ENCODE data around the gene MAPK1IP1L. TPM values are rescaled to one million over a fixed set of nuclear protein-coding genes. Genes with fewer than 3 reads are reported as not detected.

MAPK1IP1L gene
- total RNA-seq, 2 experiments from 2014 or later, result 24.6 to 94.8 TPM

- Histone ChIP-seq H3K9me3 (ENCODE audit: low read length) (no peaks in the 10 kb centered on the region), H3K4me1 (ENCODE audit: insufficient read depth, low read length, poor library complexity, severe bottlenecking) (peaks cover 25% of the 10 kb centered on the region), H4K20me1 (ENCODE audit: insufficient read depth, low read length) (no peaks in the 10 kb centered on the region), H2AFZ (ENCODE audit: low read length) (no peak overlapping the region), H3K79me2 (ENCODE audit: insufficient read depth, low read depth, low read length) (no peaks in the 10 kb centered on the region), H3K4me3 (ENCODE audit: low read depth, low read length, poor library complexity, severe bottlenecking) (no peak overlapping the region), H3K4me2 (ENCODE audit: low read length) (no peak overlapping the region), H3K9me2 (ENCODE audit: insufficient read depth, low read length) (no peaks in the 10 kb centered on the region), H3K36me3 (ENCODE audit: insufficient read depth, low read length) (no peaks in the 10 kb centered on the region), H3K27ac (ENCODE audit: low read depth, low read length, poor library complexity, severe bottlenecking) (no peak overlapping the region)
- CTCF ChIA-PET (ENCODE audit: unreplicated experiment), result interaction anchor here (0.6 to 1.2 kb wide), 2 partner anchors 9 to 47 kb away, joined by 3 read pairs; no protein-coding TSS in a partner anchor
- intact Hi-C loops (cut with micrococcal nuclease; ENCODE audit: unreplicated experiment), result no loop called here
- POLR2A ChIA-PET, result interaction anchor here (0.8 to 2.1 kb wide), 4 partner anchors 9 to 22 kb away, joined by 3 to 6 read pairs (median 4); no protein-coding TSS in a partner anchor
- TF ChIP-seq CTCF (conservative IDR thresholded peaks at IDR 0.05; ENCODE audit: low read length) (no peak), EZH2phosphoT487 (IDR thresholded peaks at IDR 0.05; ENCODE audit: borderline replicate concordance, low read depth, low read length) (no peak)
- BruUV-seq (replicated peaks), result no TSS peak
- DNase-seq (ENCODE audit: low spot score), result no peak
Observed at GRCh38 chr14:55094292-55095157, 43.1 kb downstream of the MAPK1IP1L start.

GRCh38 chr14:55097881-55098560, 46.6 kb downstream of the MAPK1IP1L start:
- Histone ChIP-seq H3K4me2 (ENCODE audit: low read length) (peak overlapping the region; percentile 22; the same call in 1 of the 2 replicates), H3K79me2 (ENCODE audit: insufficient read depth, low read depth, low read length) (no peaks in the 10 kb centered on the region), H3K4me3 (ENCODE audit: low read depth, low read length, poor library complexity, severe bottlenecking) (no peak overlapping the region), H2AFZ (ENCODE audit: low read length) (peak overlapping the region; percentile 97), H3K27ac (ENCODE audit: low read depth, low read length, poor library complexity, severe bottlenecking) (no peak overlapping the region), H3K9me2 (ENCODE audit: insufficient read depth, low read length) (no peaks in the 10 kb centered on the region), H4K20me1 (ENCODE audit: insufficient read depth, low read length) (no peaks in the 10 kb centered on the region), H3K36me3 (ENCODE audit: insufficient read depth, low read length) (no peaks in the 10 kb centered on the region), H3K9me3 (ENCODE audit: low read length) (no peaks in the 10 kb centered on the region), H3K4me1 (ENCODE audit: insufficient read depth, low read length, poor library complexity, severe bottlenecking) (peaks cover 33% of the 10 kb centered on the region)
- POLR2A ChIA-PET, result interaction anchor here (0.7 to 1.3 kb wide), 4 partner anchors 10 to 1039 kb away, joined by 3 to 4 read pairs (median 3); no protein-coding TSS in a partner anchor
- peak; percentile 41 for DNase-seq (ENCODE audit: low spot score)
- TF ChIP-seq EZH2phosphoT487 (IDR thresholded peaks at IDR 0.05; ENCODE audit: borderline replicate concordance, low read depth, low read length) (no peak), CTCF (conservative IDR thresholded peaks at IDR 0.05; ENCODE audit: low read length) (no peak)
- CTCF ChIA-PET (ENCODE audit: unreplicated experiment), result interaction anchor here (1.0 kb wide), 1 partner anchor 11 kb away, joined by 3 read pairs; no protein-coding TSS in a partner anchor
- BruUV-seq (replicated peaks), result no TSS peak
- intact Hi-C loops (cut with micrococcal nuclease; ENCODE audit: unreplicated experiment), result no loop called here
